ENCODE results near the gene ENTREP3. TPM values are rescaled to one million over a fixed set of nuclear protein-coding genes. Genes with fewer than 3 reads are reported as not detected.

The ENTREP3 gene
- total RNA-seq, 2 donors from 2014 or later: 22.0 to 34.2 TPM

- intact Hi-C loops (cut with DNase I): loop anchor here (5.0 kb wide), 1 partner anchor 68 kb away; the partner anchor contains the start of gene RUSC1
- H3K9me3 ChIP-seq: no peaks in the 10 kb centered on the region
- peak overlapping the region; percentile 96 for H3K27ac ChIP-seq
- no peaks in the 10 kb centered on the region for H3K27me3 ChIP-seq
- peak overlapping the region; percentile 86 for H3K4me3 ChIP-seq
- peaks cover 12% of the 10 kb centered on the region for H3K4me1 ChIP-seq
- H3K9ac ChIP-seq (ENCODE audit: low read depth in 2 of 2, low read length in 2 of 2): peak overlapping the region; percentile 65 to 89
- TF ChIP-seq CTCF (IDR thresholded peaks at IDR 0.05): no peak
- no peaks in the 10 kb centered on the region for H3K36me3 ChIP-seq
- DNase-seq: no peak
Measured at GRCh38 chr1:155254228-155254713, 1.0 kb downstream of the ENTREP3 start.

- Histone ChIP-seq H3K9me3 (no peaks in the 10 kb centered on the region), H3K4me1 (peaks cover 12% of the 10 kb centered on the region), H3K27me3 (no peaks in the 10 kb centered on the region), H3K4me3 (peak overlapping the region; percentile 86), H3K9ac (ENCODE audit: low read depth in 2 of 2, low read length in 2 of 2) (peak overlapping the region in 1 of 2 donors; percentile 89), H3K36me3 (no peaks in the 10 kb centered on the region), H3K27ac (no peak overlapping the region)
- TF ChIP-seq CTCF (IDR thresholded peaks at IDR 0.05): no peak
- no peak for DNase-seq
- intact Hi-C loops (cut with DNase I): loop anchor here (5.0 kb wide), 1 partner anchor 69 kb away; the partner anchor contains the start of gene RUSC1
Measured at GRCh38 chr1:155253797-155254196, 1.5 kb downstream of the ENTREP3 start.

- TF ChIP-seq CTCF (IDR thresholded peaks at IDR 0.05): no peak
- H3K27me3 ChIP-seq: no peaks in the 10 kb centered on the region
- intact Hi-C loops (cut with DNase I): loop anchor here (5.0 kb wide), 1 partner anchor 69 kb away; the partner anchor contains the start of gene RUSC1
- no peaks in the 10 kb centered on the region for H3K36me3 ChIP-seq
- no peak overlapping the region for H3K4me3 ChIP-seq
- H3K9me3 ChIP-seq: no peaks in the 10 kb centered on the region
- no peak overlapping the region for H3K27ac ChIP-seq
- H3K9ac ChIP-seq (ENCODE audit: low read depth in 2 of 2, low read length in 2 of 2): peak overlapping the region in 1 of 2 donors; percentile 47
- peaks cover 12% of the 10 kb centered on the region for H3K4me1 ChIP-seq
- no peak for DNase-seq
Measured at GRCh38 chr1:155253208-155253607, 2.1 kb downstream of the ENTREP3 start.

GRCh38 chr1:155251566-155251965, 3.7 kb downstream of the ENTREP3 start:
- no peak for TF ChIP-seq CTCF (IDR thresholded peaks at IDR 0.05)
- Histone ChIP-seq H3K4me1 (peaks cover 12% of the 10 kb centered on the region), H3K4me3 (no peak overlapping the region), H3K36me3 (no peaks in the 10 kb centered on the region), H3K27me3 (no peaks in the 10 kb centered on the region), H3K9me3 (no peaks in the 10 kb centered on the region), H3K27ac (no peak overlapping the region), H3K9ac (ENCODE audit: low read depth in 2 of 2, low read length in 2 of 2) (no peak overlapping the region)
- no peak for DNase-seq
- intact Hi-C loops (cut with DNase I): loop anchor here (2.0 to 5.0 kb wide), 2 partner anchors 71 to 341 kb away; partner anchors contain the start of gene RUSC1

- Histone ChIP-seq H3K4me3 (peak overlapping the region; percentile 23), H3K36me3 (no peaks in the 10 kb centered on the region), H3K9me3 (no peaks in the 10 kb centered on the region), H3K27me3 (no peaks in the 10 kb centered on the region), H3K4me1 (peaks cover 12% of the 10 kb centered on the region), H3K27ac (no peak overlapping the region), H3K9ac (ENCODE audit: low read depth in 2 of 2, low read length in 2 of 2) (peak overlapping the region; percentile 61 to 76)
- intact Hi-C loops (cut with DNase I): loop anchor here (2.0 to 5.0 kb wide), 2 partner anchors 71 to 342 kb away; partner anchors contain the start of gene RUSC1
- DNase-seq: peak; percentile 95
- TF ChIP-seq CTCF (IDR thresholded peaks at IDR 0.05): peak; percentile 100
Measured at GRCh38 chr1:155250633-155251449, 4.4 kb downstream of the ENTREP3 start.
